Brain pericyte (primary cell): ENCODE data around the gene OSBP2.

Source experiments
- DNase-seq: peaks from one replicate; pipeline ENCODE4 v3.0.0-alpha.2; 2012; ENCODE audit warnings: low read depth, low spot score

The OSBP2 gene

GRCh38 chr22:30933457-30933856 lies 238.8 kb downstream of the OSBP2 start:
- DNase-seq, result no peak

GRCh38 chr22:30934053-30934452 lies 239.4 kb downstream of the OSBP2 start:
- DNase-seq, result no peak

DNA sequence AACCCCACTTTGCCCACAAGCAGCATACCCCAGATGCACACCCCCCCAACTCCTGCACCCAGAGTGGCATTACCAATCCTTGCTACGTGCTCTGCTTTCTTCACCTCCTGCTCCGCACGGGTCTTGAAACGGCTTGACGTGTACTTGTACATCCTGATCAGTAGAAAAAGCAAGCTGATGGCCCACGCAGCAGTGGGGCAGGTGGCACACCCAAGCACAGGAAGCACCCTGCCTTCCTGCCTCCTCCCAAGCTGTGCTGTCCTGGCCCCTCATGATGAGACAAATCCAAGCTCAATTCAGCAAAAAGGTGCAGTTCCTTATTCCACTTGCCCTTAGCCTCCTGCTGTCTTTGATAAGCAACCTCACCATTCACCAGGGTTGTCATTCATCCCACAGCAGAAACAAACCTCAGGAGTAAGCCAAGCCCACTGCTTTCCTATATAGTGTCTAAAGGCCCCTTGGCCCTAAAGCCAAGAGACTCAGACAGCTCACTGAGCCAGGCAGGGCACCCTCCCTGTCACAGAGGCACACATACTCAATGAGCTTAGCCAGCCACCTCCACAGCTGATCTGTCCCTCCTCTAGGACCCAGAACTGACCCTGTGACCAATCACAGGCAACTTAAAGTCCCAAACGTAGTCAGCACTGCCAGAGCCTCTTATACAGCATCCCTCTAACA lies 246.2 kb downstream of the OSBP2 start:
- no peak for DNase-seq

DNA sequence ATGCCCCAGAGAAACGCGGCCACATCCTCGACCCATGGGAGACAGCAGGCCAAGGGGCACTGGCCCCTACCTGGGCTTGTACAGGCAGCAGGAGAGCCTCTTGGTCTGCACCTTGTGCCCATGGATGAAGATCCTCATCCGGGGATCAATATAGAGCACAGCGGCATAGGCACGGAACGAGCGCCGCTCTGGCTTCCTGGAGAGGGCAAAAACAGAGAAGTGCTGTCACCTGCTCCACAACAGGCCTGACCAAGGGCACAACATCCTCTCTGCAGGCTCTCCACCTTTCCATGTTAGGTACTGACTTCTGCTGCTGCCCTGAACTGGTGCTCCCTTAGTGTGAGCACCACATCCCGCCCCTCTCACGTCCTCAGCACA lies 246.7 kb downstream of the OSBP2 start:
- DNase-seq, result no peak

- no peak for DNase-seq
Observed at GRCh38 chr22:30943368-30943767, 248.7 kb downstream of the OSBP2 start.

DNA sequence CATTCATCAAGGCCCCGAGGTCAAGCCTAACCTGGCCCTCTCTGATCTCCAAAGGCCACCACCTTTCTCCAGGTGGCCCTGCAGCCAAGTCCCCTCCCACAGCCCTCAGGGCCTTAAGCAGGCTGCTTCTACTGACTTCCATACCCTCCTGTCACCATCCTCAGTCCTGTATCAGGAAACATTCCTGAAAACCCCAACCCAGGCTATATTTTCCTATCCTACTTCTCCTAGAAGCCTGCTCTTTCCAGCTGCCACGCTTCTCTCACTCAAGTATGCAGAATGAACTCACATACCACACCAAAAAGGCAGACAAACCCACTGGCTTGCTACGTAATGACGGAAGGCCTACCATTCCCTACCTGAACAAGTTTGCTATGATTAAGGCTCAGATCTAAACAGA lies 250.3 kb downstream of the OSBP2 start:
- no peak for DNase-seq

GRCh38 chr22:30945653-30946052 lies 251.0 kb downstream of the OSBP2 start:
- DNase-seq, result no peak

DNA sequence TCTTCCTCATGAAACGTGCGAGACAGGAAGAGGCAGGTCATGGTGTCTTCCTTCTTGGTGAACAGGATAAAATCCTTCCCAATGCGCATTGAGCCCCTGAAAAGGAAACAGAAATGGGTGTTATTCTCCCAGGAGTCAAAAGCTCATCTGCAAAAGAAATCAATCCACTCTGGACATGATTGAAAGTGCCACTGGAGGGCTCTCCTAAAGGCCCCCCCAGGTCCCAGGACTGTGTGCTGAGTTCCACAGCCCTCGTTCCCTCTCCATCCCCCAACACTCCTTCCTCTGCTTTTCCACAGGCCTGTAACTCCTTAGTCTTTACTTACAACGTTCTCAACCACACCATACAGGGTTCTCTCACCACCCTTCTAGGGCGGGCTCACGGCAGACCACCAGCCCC lies 251.7 kb downstream of the OSBP2 start:
- no peak for DNase-seq

- no peak for DNase-seq
Observed at GRCh38 chr22:30947173-30947815, 252.6 kb downstream of the OSBP2 start.

DNA sequence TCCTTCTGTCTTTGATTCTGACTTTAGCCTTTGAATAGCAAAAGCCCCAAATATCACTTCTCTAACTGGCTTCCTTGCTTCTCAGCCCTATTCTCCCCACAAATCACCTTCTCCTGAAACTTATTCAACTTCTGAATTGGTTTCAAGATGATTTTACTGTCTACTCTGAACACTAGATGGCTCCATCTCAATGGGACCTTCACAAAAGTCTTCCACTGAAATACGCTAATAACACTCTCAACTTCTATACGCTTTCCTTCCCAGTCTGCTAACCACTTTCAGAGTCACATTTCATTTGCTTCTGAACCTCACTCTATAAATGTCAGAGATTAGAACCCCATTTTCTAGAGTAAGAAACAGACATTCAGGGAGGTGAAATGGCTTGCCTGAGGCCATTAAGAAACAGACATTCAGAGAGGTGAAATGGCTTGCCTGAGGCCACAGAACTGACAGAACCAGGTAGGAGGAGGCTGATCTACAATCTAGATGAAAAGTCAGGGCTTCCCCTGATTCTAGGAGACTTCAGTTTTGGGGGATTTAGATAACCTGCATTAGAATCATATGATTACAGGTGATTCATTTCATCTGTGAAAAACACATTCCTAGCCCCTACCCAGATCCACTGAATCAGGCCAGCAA lies 253.3 kb downstream of the OSBP2 start:
- DNase-seq, result no peak

DNA sequence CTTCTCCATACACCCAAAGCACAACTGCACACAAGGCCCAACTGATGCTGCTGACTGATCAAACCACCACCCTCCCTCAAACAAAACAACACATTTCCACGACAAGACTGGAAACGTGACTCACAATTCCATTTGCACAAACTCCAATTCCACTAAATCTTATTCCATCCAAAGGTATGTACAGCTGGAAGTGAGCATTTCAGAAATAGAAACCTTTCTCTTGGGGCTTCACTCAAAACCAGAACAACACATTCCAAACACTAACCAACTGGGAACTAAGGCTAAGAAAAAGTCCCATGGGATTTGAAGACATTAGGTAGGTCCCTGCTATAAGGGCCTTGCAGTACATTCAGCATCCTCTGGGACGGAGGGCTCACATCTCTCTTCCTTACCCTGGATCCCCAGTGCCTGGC lies 254.3 kb downstream of the OSBP2 start:
- DNase-seq, result no peak

GRCh38 chr22:30949934-30950660 lies 255.4 kb downstream of the OSBP2 start:
- DNase-seq, result no peak

DNA sequence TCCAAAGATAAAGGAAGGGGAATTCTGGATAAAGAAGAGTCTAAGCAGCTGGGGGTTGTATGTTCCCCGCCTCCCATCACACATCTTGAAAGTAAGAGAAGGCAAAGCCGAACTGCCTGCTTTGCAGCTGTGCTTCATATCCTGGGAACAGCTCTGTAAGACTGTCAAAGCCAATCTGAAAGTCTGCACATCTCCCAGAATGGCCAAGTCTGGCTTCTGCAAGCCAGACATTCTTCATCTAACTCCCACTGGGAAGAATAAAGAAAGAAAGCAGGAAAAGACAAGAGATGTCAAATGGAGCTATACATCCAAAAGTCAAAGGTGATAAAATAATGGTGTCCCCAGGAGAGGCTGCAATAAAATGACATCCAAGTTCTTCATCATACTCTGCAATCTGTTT lies 258.5 kb downstream of the OSBP2 start:
- DNase-seq, result no peak

- DNase-seq, result no peak
Observed at GRCh38 chr22:30955153-30955552, 260.5 kb downstream of the OSBP2 start.
